Measurements from ENCODE around the gene MED20. TPM values are rescaled to one million over a fixed set of nuclear protein-coding genes. Genes with fewer than 3 reads are reported as not detected.

The MED20 gene, protein sequence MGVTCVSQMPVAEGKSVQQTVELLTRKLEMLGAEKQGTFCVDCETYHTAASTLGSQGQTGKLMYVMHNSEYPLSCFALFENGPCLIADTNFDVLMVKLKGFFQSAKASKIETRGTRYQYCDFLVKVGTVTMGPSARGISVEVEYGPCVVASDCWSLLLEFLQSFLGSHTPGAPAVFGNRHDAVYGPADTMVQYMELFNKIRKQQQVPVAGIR
- total RNA-seq = 10 to 100 TPM; 15.7 to 18.7 (median 17.0) TPM

DNA sequence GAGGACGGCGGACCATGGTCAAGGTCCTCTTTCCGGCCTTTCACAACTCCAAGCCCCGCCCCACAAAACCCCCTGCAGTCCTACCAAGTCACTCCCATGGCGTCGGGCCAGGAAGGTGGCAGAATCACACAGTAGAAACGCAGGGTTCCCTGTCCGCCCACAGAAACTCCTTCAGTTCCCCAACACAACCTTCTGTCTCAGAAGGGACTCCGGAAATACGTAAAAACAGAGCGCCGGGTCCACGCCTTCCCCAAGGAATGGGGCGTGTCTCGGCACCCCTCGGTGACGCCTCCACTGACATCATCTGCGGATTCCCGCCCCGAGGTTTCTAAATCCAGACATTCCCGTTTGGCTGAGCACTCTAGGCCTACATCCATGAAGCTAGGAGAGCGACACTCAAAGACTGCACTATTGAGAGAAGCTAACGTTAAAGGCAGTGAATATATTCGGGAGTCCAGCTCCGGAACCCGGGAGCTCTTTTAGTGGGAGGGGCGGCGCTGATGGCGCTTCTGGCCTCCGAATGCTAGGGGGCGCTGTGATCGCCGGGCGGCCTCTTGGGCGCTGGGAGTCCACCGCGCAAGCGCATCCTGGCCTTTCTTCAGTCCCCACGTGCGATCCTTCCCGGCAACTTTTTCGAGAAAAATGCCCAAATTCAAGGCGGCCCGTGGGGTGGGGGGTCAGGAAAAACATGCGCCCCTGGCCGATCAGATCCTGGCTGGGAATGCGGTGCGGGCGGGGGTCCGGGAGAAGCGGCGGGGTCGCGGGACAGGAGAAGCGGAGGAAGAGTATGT, at the start of gene MED20, which contains the start of gene BYSL:
MED20 (minus strand) TSS at position 219 of the 791 bp plus-strand sequence; CDS start at position 98, 121 bp downstream.
BYSL (plus strand) TSS at position 579 of the 791 bp plus-strand sequence; CDS start at position 643, 64 bp downstream.
- H3K27ac ChIP-seq = peak within 1 kb of the TSS; percentile 96 to 98 (median 97)
- peaks cover 5 to 71% (median 18%) of the 10 kb centered on the region in 3 donors for H3K4me1 ChIP-seq
- peak; percentile 99 for ATAC-seq
- WGBS, 2 donors (ENCODE audit: low coverage in 1 of 2) = 0% methylated on average over 2 to 14 of the region's 55 CpGs
- H3K27me3 ChIP-seq = no peaks in the 10 kb centered on the region
- no peaks in the 10 kb centered on the region for H3K9me3 ChIP-seq
- peaks cover 0 to 21% of the 10 kb centered on the region in 2 donors for H3K36me3 ChIP-seq
- H3K4me3 ChIP-seq = peak within 1 kb of the TSS; percentile 83 to 84
- TF ChIP-seq POLR2AphosphoS5 (IDR thresholded peaks at IDR 0.05) (peak; percentile 92), EP300 (IDR thresholded peaks at IDR 0.05) (no peak), POLR2A (IDR thresholded peaks at IDR 0.05) (peak; percentile 64 to 69)
- TF ChIP-seq, protein P1, sequence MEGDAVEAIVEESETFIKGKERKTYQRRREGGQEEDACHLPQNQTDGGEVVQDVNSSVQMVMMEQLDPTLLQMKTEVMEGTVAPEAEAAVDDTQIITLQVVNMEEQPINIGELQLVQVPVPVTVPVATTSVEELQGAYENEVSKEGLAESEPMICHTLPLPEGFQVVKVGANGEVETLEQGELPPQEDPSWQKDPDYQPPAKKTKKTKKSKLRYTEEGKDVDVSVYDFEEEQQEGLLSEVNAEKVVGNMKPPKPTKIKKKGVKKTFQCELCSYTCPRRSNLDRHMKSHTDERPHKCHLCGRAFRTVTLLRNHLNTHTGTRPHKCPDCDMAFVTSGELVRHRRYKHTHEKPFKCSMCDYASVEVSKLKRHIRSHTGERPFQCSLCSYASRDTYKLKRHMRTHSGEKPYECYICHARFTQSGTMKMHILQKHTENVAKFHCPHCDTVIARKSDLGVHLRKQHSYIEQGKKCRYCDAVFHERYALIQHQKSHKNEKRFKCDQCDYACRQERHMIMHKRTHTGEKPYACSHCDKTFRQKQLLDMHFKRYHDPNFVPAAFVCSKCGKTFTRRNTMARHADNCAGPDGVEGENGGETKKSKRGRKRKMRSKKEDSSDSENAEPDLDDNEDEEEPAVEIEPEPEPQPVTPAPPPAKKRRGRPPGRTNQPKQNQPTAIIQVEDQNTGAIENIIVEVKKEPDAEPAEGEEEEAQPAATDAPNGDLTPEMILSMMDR (IDR thresholded peaks at IDR 0.05) = peak; percentile 94 to 98 (median 96)

DNA sequence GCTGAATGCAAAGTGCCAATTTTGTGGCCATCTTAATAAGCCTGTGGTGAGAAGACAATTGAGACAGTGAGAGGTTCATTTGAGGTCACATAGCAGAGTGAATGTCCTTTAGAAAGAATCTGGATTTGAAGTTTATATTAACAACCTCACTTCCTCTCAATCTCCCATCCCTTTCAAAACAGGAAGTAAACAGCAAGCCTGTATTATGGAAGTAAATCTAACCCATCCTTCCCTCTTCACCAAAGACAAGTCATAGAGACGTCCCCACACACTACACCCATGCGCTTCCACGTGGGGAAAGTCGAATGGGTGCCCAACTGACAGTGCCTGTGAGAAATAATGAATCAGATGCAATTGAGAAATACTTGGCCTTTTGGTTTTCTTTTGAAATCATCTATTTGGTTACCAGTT, 49.5 kb upstream of the MED20 start:
- no peak overlapping the region for H3K27ac ChIP-seq
- ATAC-seq = peak; percentile 22
- H3K4me3 ChIP-seq = no peak overlapping the region
- no peak for TF ChIP-seq POLR2A (IDR thresholded peaks at IDR 0.05)
- TF ChIP-seq POLR2AphosphoS5 (IDR thresholded peaks at IDR 0.05) = peak; percentile 22
- WGBS, 2 donors (ENCODE audit: low coverage in 1 of 2) = 54 to 60% methylated on average over 4 of the region's 4 CpGs
- H3K9me3 ChIP-seq = no peaks in the 10 kb centered on the region
- no peaks in the 10 kb centered on the region for H3K27me3 ChIP-seq
- peaks cover 0 to 23% (median 0%) of the 10 kb centered on the region in 3 donors for H3K4me1 ChIP-seq
- peaks cover 0 to 3% of the 10 kb centered on the region in 2 donors for H3K36me3 ChIP-seq

DNA sequence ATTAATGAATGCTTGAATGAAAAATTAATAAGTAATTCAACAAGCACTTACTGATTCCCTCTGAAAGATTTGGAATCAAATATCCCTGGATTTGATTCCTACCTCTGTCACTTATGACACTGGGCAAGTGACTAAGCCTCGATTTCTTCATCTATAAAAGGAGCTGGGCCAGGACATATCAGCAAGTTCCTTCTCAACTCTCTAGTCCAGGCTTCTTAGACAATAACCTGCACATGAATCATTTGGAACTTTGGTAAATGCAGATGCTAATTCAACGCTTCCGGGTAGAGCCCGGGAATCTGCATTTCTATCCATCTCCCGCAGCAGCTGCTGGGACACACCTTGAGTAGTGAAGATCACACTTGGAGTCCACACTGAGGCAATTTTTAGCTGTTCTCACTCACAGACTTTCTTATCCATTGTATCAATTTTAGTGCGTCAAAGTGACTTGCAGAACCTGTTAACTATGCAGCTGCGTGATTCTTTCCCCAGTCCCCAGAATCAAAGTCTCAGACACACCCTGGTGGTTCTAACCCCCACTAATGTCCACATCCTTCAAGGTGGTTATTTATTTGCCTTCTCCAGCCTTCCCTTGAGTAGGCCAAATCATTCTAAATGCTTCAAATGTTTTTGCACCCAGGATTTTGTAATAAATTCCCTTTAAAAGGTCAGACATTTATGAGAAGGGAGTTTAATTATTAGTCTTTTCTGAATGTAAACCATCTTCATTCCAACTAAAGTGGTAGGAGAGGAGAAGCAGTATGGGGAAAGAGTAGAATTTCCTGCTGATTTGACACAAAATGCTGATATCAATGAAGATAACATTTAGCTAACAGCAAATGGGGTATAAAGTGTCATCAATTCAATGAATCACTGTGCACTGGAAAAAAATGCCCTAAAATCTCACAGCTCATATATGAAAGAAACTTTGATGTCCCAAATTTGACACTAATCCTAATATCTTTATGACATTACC, 46.7 kb upstream of the MED20 start:
- no peak for ATAC-seq
- no peaks in the 10 kb centered on the region for H3K27me3 ChIP-seq
- TF ChIP-seq POLR2AphosphoS5 (IDR thresholded peaks at IDR 0.05) (no peak), EP300 (IDR thresholded peaks at IDR 0.05) (no peak), POLR2A (IDR thresholded peaks at IDR 0.05) (no peak)
- TF ChIP-seq, protein P1 (IDR thresholded peaks at IDR 0.05) = no peak
- peaks cover 0 to 11% (median 0%) of the 10 kb centered on the region in 3 donors for H3K4me1 ChIP-seq
- peaks cover 0 to 3% of the 10 kb centered on the region in 2 donors for H3K36me3 ChIP-seq
- 87 to 90% methylated on average over 7 of the region's 7 CpGs for WGBS, 2 donors (ENCODE audit: low coverage in 1 of 2)
- H3K4me3 ChIP-seq = no peak overlapping the region
- no peak overlapping the region for H3K27ac ChIP-seq
- H3K9me3 ChIP-seq = no peaks in the 10 kb centered on the region

DNA sequence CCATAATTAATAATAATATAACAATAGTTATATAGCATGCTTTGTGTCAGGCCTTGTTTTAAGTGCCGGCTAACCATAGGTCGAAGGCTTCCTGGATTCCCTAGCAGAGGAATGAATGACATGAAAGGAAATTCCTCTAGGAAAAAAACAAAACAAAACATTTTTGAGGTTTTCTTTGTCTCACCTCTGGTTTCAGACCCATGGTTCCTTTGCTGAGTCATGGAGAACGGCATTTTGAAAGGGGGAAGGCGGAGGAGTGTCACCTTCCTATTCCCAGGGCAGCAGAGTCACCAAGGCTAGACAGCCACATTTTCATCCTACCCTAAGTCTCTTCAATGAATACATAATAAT, 46.0 kb upstream of the MED20 start:
- ATAC-seq = no peak
- no peaks in the 10 kb centered on the region for H3K9me3 ChIP-seq
- H3K4me3 ChIP-seq = no peak overlapping the region
- H3K27ac ChIP-seq = no peak overlapping the region
- whole genome bisulfite sequencing, 2 donors (ENCODE audit: low coverage in 1 of 2) = 76 to 79% methylated on average over 4 of the region's 4 CpGs
- peaks cover 0 to 3% of the 10 kb centered on the region in 2 donors for H3K36me3 ChIP-seq
- TF ChIP-seq POLR2AphosphoS5 (IDR thresholded peaks at IDR 0.05) (no peak), EP300 (IDR thresholded peaks at IDR 0.05) (no peak), POLR2A (IDR thresholded peaks at IDR 0.05) (no peak)
- TF ChIP-seq, protein P1 (IDR thresholded peaks at IDR 0.05) = no peak
- peaks cover 0 to 11% (median 0%) of the 10 kb centered on the region in 3 donors for H3K4me1 ChIP-seq
- H3K27me3 ChIP-seq = no peaks in the 10 kb centered on the region

Data from gastroesophageal sphincter (tissue), 4 donors.